ENCODE measurements around the gene PLEK2.

The PLEK2 gene

GRCh38 chr14:67405771-67406170 lies 6.2 kb downstream of the PLEK2 start:
- DNase-seq (ENCODE audit: low read depth in 1 of 2, low spot score in 1 of 2), result no peak

- DNase-seq (ENCODE audit: low read depth in 1 of 2, low spot score in 1 of 2), result no peak
Measured at GRCh38 chr14:67400434-67400833, 11.5 kb downstream of the PLEK2 start.

- DNase-seq (ENCODE audit: low read depth in 1 of 2, low spot score in 1 of 2), result no peak
Measured at GRCh38 chr14:67397536-67397935, 14.4 kb downstream of the PLEK2 start.

- DNase-seq (ENCODE audit: low read depth in 1 of 2, low spot score in 1 of 2), result no peak
Measured at GRCh38 chr14:67396381-67396970, 15.5 kb downstream of the PLEK2 start.

- DNase-seq (ENCODE audit: low read depth in 1 of 2, low spot score in 1 of 2), result no peak
Measured at GRCh38 chr14:67395876-67396189, 16.1 kb downstream of the PLEK2 start.

GRCh38 chr14:67395086-67395875 lies 16.7 kb downstream of the PLEK2 start:
- DNase-seq (ENCODE audit: low read depth in 1 of 2, low spot score in 1 of 2), result no peak

- DNase-seq (ENCODE audit: low read depth in 1 of 2, low spot score in 1 of 2), result no peak
Measured at GRCh38 chr14:67393689-67394088, 18.3 kb downstream of the PLEK2 start.

GRCh38 chr14:67392800-67393199 lies 19.2 kb downstream of the PLEK2 start:
- no peak for DNase-seq (ENCODE audit: low read depth in 1 of 2, low spot score in 1 of 2)

- DNase-seq (ENCODE audit: low read depth in 1 of 2, low spot score in 1 of 2), result no peak
Measured at GRCh38 chr14:67392123-67392522, 19.8 kb downstream of the PLEK2 start.

GRCh38 chr14:67391268-67391667 lies 20.7 kb downstream of the PLEK2 start:
- no peak for DNase-seq (ENCODE audit: low read depth in 1 of 2, low spot score in 1 of 2)

GRCh38 chr14:67389811-67390534 lies 22.0 kb downstream of the PLEK2 start:
- DNase-seq (ENCODE audit: low read depth in 1 of 2, low spot score in 1 of 2), result no peak

GRCh38 chr14:67389275-67389674 lies 22.7 kb downstream of the PLEK2 start:
- DNase-seq (ENCODE audit: low read depth in 1 of 2, low spot score in 1 of 2), result no peak

GRCh38 chr14:67387195-67387594 lies 24.8 kb downstream of the PLEK2 start:
- DNase-seq (ENCODE audit: low read depth in 1 of 2, low spot score in 1 of 2), result no peak

GRCh38 chr14:67385618-67386017 lies 26.3 kb downstream of the PLEK2 start:
- DNase-seq (ENCODE audit: low read depth in 1 of 2, low spot score in 1 of 2), result no peak

GRCh38 chr14:67385120-67385519 lies 26.8 kb downstream of the PLEK2 start:
- DNase-seq (ENCODE audit: low read depth in 1 of 2, low spot score in 1 of 2), result no peak

GRCh38 chr14:67377916-67378315 lies 34.0 kb downstream of the PLEK2 start:
- no peak for DNase-seq (ENCODE audit: low read depth in 1 of 2, low spot score in 1 of 2)

GRCh38 chr14:67373347-67373746 lies 38.6 kb downstream of the PLEK2 start:
- no peak for DNase-seq (ENCODE audit: low read depth in 1 of 2, low spot score in 1 of 2)

- no peak for DNase-seq (ENCODE audit: low read depth in 1 of 2, low spot score in 1 of 2)
Measured at GRCh38 chr14:67372833-67373232, 39.1 kb downstream of the PLEK2 start.

GRCh38 chr14:67371247-67372148 lies 40.5 kb downstream of the PLEK2 start:
- DNase-seq (ENCODE audit: low read depth in 1 of 2, low spot score in 1 of 2), result no peak

GRCh38 chr14:67370830-67371229 lies 41.1 kb downstream of the PLEK2 start:
- no peak for DNase-seq (ENCODE audit: low read depth in 1 of 2, low spot score in 1 of 2)

GRCh38 chr14:67365476-67365875 lies 46.5 kb downstream of the PLEK2 start:
- DNase-seq (ENCODE audit: low read depth in 1 of 2, low spot score in 1 of 2), result no peak

Measured in activated T-helper 1 cell treated with anti-CD3 and anti-CD28 coated beads, Interleukin-2, amount 50 U/mL, for 16 hours (primary cell).